Hepatocyte (in vitro differentiated cells): ENCODE results near the gene EIF6. TPM values are rescaled to one million over a fixed set of nuclear protein-coding genes. Genes with fewer than 3 reads are reported as not detected.
A peak's percentile ranks its signal among the peaks of the same experiment; 100 is the strongest.

Source experiments
- DNase-seq: peaks from one replicate; pipeline ENCODE4 v3.0.0-alpha.2; 2016; ENCODE audit warnings: low spot score
- H2AFZ ChIP-seq: fragments of 200-600 bp; sonication (generic); 2 replicates; pipeline ENCODE4 v1.6.0; 2016; ENCODE audit warnings: antibody characterized with exemption, mild to moderate bottlenecking
- H3K27ac ChIP-seq: fragments of 200-600 bp; sonication (generic); 2 replicates; pipeline ENCODE4 v1.5.1; 2016; ENCODE audit warnings: mild to moderate bottlenecking
- H3K27me3 ChIP-seq: fragments of 200-600 bp; sonication (generic); 2 replicates; pipeline ENCODE4 v1.6.1; 2016
- H3K36me3 ChIP-seq: fragments of 200-600 bp; sonication (generic); replicated peaks from 2 replicates; pipeline ENCODE4 v1.5.1; 2016; ENCODE audit warnings: low read depth; ENCODE audit not compliant: insufficient read depth
- H3K4me1 ChIP-seq: fragments of 200-600 bp; sonication (generic); 2 replicates; pipeline ENCODE4 v1.5.1; 2016; ENCODE audit warnings: mild to moderate bottlenecking, moderate library complexity; ENCODE audit not compliant: insufficient read depth
- H3K4me2 ChIP-seq: fragments of 200-600 bp; sonication (generic); 2 replicates; pipeline ENCODE4 v1.6.0; 2016
- H3K4me3 ChIP-seq: fragments of 200-600 bp; sonication (generic); 2 replicates; pipeline ENCODE4 v1.5.1; 2016; ENCODE audit warnings: mild to moderate bottlenecking
- H3K79me2 ChIP-seq: fragments of 200-600 bp; sonication (generic); 2 replicates; pipeline ENCODE4 v1.6.0; 2017; ENCODE audit warnings: mild to moderate bottlenecking
- H3K9me2 ChIP-seq: fragments of 200-600 bp; sonication (generic); replicated peaks from 2 replicates; pipeline ENCODE4 v1.6.0; 2017; ENCODE audit warnings: mild to moderate bottlenecking; ENCODE audit not compliant: insufficient read depth
- H3K9me3 ChIP-seq: fragments of 200-600 bp; sonication (generic); 2 replicates; pipeline ENCODE4 v1.5.1; 2016; ENCODE audit warnings: low read depth, mild to moderate bottlenecking
- H4K20me1 ChIP-seq: fragments of 200-600 bp; sonication (generic); 2 replicates; pipeline ENCODE4 v1.6.0; 2016; ENCODE audit warnings: mild to moderate bottlenecking; ENCODE audit not compliant: insufficient read depth, poor library complexity, severe bottlenecking
- EZH2 ChIP-seq: fragments of 200-600 bp; sonication (generic); IDR thresholded peaks from 2 replicates; pipeline ENCODE4 v1.6.1; 2016; ENCODE audit warnings: antibody characterized with exemption, mild to moderate bottlenecking, borderline replicate concordance
- EZH2phosphoT487 ChIP-seq: fragments of 200-600 bp; sonication (generic); IDR thresholded peaks from one replicate; pipeline ENCODE4 v1.6.1; 2018; ENCODE audit warnings: antibody characterized with exemption, mild to moderate bottlenecking, low read depth, moderate library complexity; ENCODE audit not compliant: unreplicated experiment, severe bottlenecking
- WGBS: methylation state at CpG from one replicate; pipeline ENCODE4 v1.1.6; 2016; ENCODE audit warnings: low lambda C conversion rate; ENCODE audit errors: missing lambda C conversion rate; 5-methylcytosine and 5-hydroxymethylcytosine counted together
- polyA plus RNA-seq: library from polyadenylated mRNA; unstranded; fragments of >200 nt; fragmentation: Nextera tagmentation; extraction: Ambion mirVana; gene quantifications from 2 replicates; pipeline ENCODE4 v1.2.1, GENCODE V29; 2016
- total RNA-seq: library from RNA; depleted of rRNA; stranded (reverse); fragments of >200 nt; gene quantifications from 2 replicates; pipeline ENCODE4 v1.2.3, GENCODE V29; 2014
- TF ChIP-seq, protein P1 (sequence below): fragments of 200-600 bp; sonication (generic); IDR thresholded peaks from 2 replicates; pipeline ENCODE4 v1.5.1; 2016; ENCODE audit warnings: antibody characterized with exemption, mild to moderate bottlenecking; ENCODE audit not compliant: poor library complexity

The EIF6 gene
- total and polyA plus RNA-seq, 2 experiments from 2014 or later, result 112 to 230 TPM

DNA sequence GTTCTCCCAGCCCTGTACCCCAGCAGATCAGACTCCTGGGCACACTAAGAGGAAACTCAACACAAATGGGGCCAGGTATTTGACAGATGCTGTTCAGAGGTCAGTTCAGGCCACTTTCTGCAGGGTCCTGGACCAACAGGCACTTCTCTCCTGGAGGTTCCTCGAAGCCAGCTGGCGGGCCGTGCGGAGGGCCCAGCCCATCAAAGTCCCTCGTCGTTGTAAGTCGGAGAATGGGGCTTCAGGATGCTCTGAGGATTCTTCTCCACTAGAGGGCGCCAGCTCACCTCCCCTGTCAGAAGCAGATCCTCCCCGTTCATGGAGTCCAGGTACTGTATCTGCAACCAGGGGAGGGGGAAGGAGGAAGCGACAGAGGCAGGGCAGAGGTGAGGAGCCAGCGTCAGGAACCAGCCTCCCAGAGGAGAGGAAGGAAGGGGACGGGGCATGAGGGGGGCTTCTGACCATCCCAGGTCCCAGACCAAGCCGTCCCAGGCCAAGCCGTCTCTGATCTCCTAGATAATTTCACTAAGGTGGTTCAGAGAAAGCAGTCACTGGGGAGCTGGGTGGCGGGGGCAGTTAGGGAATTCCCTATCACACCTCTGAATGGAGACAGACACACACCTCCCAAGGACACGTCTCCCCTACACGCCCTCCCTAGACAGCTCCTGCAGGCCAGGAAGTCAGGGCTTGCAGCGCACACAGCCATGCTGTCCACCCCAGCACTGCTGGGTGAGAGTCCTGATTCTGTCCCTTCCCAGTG, 19.3 kb upstream of the EIF6 start:
- H3K4me2 ChIP-seq, result peak overlapping the region; percentile 54
- H3K36me3 ChIP-seq, result no peaks in the 10 kb centered on the region
- H2AFZ ChIP-seq, result peak overlapping the region; percentile 57
- H3K27me3 ChIP-seq, result no peaks in the 10 kb centered on the region
- DNase-seq, result peak; percentile 94
- H3K4me3 ChIP-seq, result no peak overlapping the region
- H3K27ac ChIP-seq, result peak overlapping the region; percentile 98
- no peaks in the 10 kb centered on the region for H3K79me2 ChIP-seq
- no peaks in the 10 kb centered on the region for H4K20me1 ChIP-seq
- H3K9me2 ChIP-seq, result no peaks in the 10 kb centered on the region
- no peak for TF ChIP-seq EZH2
- TF ChIP-seq, protein P1, sequence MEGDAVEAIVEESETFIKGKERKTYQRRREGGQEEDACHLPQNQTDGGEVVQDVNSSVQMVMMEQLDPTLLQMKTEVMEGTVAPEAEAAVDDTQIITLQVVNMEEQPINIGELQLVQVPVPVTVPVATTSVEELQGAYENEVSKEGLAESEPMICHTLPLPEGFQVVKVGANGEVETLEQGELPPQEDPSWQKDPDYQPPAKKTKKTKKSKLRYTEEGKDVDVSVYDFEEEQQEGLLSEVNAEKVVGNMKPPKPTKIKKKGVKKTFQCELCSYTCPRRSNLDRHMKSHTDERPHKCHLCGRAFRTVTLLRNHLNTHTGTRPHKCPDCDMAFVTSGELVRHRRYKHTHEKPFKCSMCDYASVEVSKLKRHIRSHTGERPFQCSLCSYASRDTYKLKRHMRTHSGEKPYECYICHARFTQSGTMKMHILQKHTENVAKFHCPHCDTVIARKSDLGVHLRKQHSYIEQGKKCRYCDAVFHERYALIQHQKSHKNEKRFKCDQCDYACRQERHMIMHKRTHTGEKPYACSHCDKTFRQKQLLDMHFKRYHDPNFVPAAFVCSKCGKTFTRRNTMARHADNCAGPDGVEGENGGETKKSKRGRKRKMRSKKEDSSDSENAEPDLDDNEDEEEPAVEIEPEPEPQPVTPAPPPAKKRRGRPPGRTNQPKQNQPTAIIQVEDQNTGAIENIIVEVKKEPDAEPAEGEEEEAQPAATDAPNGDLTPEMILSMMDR, result peak; percentile 96
- no peak for TF ChIP-seq EZH2phosphoT487
- no peaks in the 10 kb centered on the region for H3K9me3 ChIP-seq
- H3K4me1 ChIP-seq, result peaks cover 49% of the 10 kb centered on the region
- WGBS, result 30% methylated on average over 17 of the region's 18 CpGs

DNA sequence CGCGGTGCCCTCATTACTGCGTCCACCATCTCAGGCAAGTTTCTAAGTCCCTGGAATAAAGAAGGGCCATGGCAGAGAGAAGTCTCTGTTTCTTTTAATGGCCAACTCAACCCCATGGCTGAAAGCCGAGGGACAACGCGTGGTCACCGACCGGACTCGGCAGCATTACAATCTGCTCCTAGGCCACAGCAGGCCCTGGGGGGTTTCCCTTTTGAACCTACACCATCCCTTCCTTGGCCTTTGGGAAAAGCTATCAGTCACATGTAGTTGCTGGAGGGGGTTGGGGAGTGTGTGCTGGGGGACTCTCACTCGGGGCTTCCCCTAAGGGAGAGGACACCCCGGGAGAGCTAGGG, 18.8 kb upstream of the EIF6 start:
- Histone ChIP-seq H3K27me3 (no peaks in the 10 kb centered on the region), H4K20me1 (no peaks in the 10 kb centered on the region), H3K4me2 (no peak overlapping the region), H2AFZ (no peak overlapping the region), H3K9me2 (no peaks in the 10 kb centered on the region), H3K4me1 (peaks cover 49% of the 10 kb centered on the region), H3K27ac (peak overlapping the region; percentile 98), H3K4me3 (no peak overlapping the region), H3K9me3 (no peaks in the 10 kb centered on the region), H3K79me2 (no peaks in the 10 kb centered on the region), H3K36me3 (no peaks in the 10 kb centered on the region)
- TF ChIP-seq, protein P1, result no peak
- no peak for TF ChIP-seq EZH2
- TF ChIP-seq EZH2phosphoT487, result no peak
- 89% methylated on average over 11 of the region's 11 CpGs for WGBS
- DNase-seq, result peak; percentile 5

DNA sequence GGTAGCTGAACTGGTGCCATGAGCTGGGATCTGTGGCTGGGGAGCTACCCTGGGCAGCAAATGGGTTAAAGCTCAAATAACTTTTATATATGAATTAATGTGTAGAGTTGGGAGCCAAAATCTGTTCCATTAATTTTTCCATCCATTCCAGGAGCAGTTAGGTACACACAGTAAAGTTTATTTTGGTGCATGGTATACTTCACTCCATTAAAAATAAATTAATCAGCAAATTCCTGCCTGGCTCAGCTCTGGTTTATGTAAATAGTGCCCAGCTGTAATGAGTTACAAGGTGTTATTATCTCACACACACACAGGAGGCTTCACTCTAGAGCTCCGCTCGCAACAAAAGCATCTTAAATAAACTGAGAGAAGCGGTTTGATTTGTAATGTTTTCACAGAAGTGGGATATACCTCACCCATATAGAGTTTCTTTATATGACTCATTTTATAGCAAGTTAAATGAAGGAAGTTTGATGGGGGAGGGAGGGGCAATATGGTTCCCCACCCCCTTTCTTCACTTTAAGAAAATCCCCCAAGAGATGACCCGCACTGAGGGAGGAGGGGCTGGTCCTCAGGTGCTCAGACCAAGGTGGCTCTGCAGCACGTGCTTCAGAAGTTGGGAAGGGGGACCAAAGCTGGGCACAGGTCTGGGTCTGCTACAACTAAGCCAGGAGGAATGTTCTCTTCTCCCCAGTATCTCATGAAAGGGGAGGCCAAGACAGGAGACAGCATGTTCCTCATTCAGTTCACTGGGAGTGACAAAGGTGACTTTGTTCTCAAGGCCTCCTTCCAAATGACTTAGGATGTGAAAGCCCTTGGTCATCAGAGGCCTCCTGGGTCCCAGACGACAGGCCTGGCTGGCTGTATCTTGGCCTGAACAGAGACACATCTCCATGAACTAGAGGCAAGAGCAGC, 18.1 kb upstream of the EIF6 start:
- Histone ChIP-seq H3K4me2 (no peak overlapping the region), H4K20me1 (no peaks in the 10 kb centered on the region), H3K4me3 (no peak overlapping the region), H3K27ac (peak overlapping the region; percentile 98), H3K79me2 (no peaks in the 10 kb centered on the region), H3K4me1 (peaks cover 42% of the 10 kb centered on the region), H2AFZ (no peak overlapping the region), H3K9me3 (no peaks in the 10 kb centered on the region), H3K27me3 (no peaks in the 10 kb centered on the region), H3K9me2 (no peaks in the 10 kb centered on the region), H3K36me3 (no peaks in the 10 kb centered on the region)
- WGBS, result 80% methylated on average over 6 of the region's 6 CpGs
- no peak for TF ChIP-seq EZH2phosphoT487
- TF ChIP-seq, protein P1, result no peak
- TF ChIP-seq EZH2, result no peak
- peak; percentile 19 for DNase-seq
